Measurements from ENCODE around the gene FERMT1. TPM values are rescaled to one million over a fixed set of nuclear protein-coding genes. Genes with fewer than 3 reads are reported as not detected.

Gene FERMT1
- total and polyA plus RNA-seq, 2 of the 4 experiments (the other 2 are of a cell fraction), result 1.8 to 2.3 TPM

GRCh38 chr20:6095409-6095808, 27.4 kb downstream of the FERMT1 start:
- Histone ChIP-seq H2AK5ac (ENCODE audit: low read depth, low read length) (no peak overlapping the region), H3K27me3 (ENCODE audit: control insufficient read depth, insufficient read depth, low read length) (no peaks in the 10 kb centered on the region; the same call in 1 of the 2 replicates), H3K23ac (ENCODE audit: low read depth, low read length) (no peak overlapping the region), H3K4ac (ENCODE audit: low read depth, low read length) (no peak overlapping the region), H3K4me1 (ENCODE audit: control insufficient read depth, insufficient read depth, low read length) (no peaks in the 10 kb centered on the region), H3K56ac (ENCODE audit: extremely low read depth, insufficient read depth, low read length) (no peak overlapping the region), H3K14ac (replicated peaks; ENCODE audit: low read depth, low read length) (no peak overlapping the region), H2BK20ac (ENCODE audit: low read depth, low read length) (no peak overlapping the region), H2AFZ (replicated peaks; ENCODE audit: low read length, poor library complexity) (no peak overlapping the region), H4K91ac (ENCODE audit: insufficient read depth, low read depth, low read length) (no peak overlapping the region), H2BK120ac (ENCODE audit: low read depth, low read length) (no peak overlapping the region), H2AK9ac (replicated peaks; ENCODE audit: low read depth, low read length, poor library complexity) (no peak overlapping the region), H3K36me3 (ENCODE audit: control insufficient read depth, insufficient read depth, low read length) (no peaks in the 10 kb centered on the region), H3K4me2 (ENCODE audit: low read depth, low read length) (no peak overlapping the region), H2BK5ac (ENCODE audit: low read depth, low read length, poor library complexity, severe bottlenecking) (no peak overlapping the region), H3K4me3 (ENCODE audit: insufficient read depth, low read depth, low read length) (no peak overlapping the region), H3K79me1 (ENCODE audit: low read depth in 1 of 2, low read length in 2 of 2) (no peaks in the 10 kb centered on the region), H3K9me3 (ENCODE audit: control insufficient read depth, insufficient read depth, low read length) (no peaks in the 10 kb centered on the region), H2BK15ac (ENCODE audit: low read depth, low read length) (no peak overlapping the region), H3K9ac (ENCODE audit: low read depth, low read length) (no peak overlapping the region), H3K9me1 (ENCODE audit: insufficient read depth, low read length) (no peaks in the 10 kb centered on the region), H4K20me1 (ENCODE audit: insufficient read depth, low read length) (no peaks in the 10 kb centered on the region), H4K8ac (ENCODE audit: low read depth in 2 of 2, low read length in 2 of 2) (no peak overlapping the region), H3K18ac (ENCODE audit: low read depth, low read length) (no peak overlapping the region), H4K5ac (ENCODE audit: low read depth, low read length) (no peak overlapping the region), H3K27ac (ENCODE audit: insufficient read depth, low read length) (no peak overlapping the region)
- TF ChIP-seq POLR2A (IDR thresholded peaks at IDR 0.05; ENCODE audit: low read depth, low read length) (no peak), USF2 (IDR thresholded peaks at IDR 0.05; ENCODE audit: low read depth, low read length) (no peak), FOS (IDR thresholded peaks at IDR 0.05; ENCODE audit: low read depth, low read length) (no peak), SMC3 (IDR thresholded peaks at IDR 0.05; ENCODE audit: low read depth, low read length) (no peak), RFX5 (IDR thresholded peaks at IDR 0.05; ENCODE audit: low read depth, low read length) (no peak), MXI1 (IDR thresholded peaks at IDR 0.05; ENCODE audit: borderline replicate concordance, low read depth, low read length) (no peak)
- intact Hi-C loops (cut with micrococcal nuclease) (no loop called here), dilution Hi-C loops (cut with HindIII; ENCODE audit: low sequenced_read_pairs, unreplicated experiment) (no loop called here), in situ Hi-C loops (cut with MboI; ENCODE audit: low sequenced_read_pairs) (no loop called here)
- POLR2A ChIA-PET (ENCODE audit: unreplicated experiment), result no interaction called here
- no CpG with 5 or more reads among the region's 5 CpGs for WGBS, 2 experiments (ENCODE audit: extremely low coverage in 2 of 2, insufficient read length in 1 of 2)
- no TSS peak for BruUV-seq (replicated peaks)
- ATAC-seq (ENCODE audit: low read depth) (no peak), DNase-seq (no peak)
- CTCF ChIA-PET, result no interaction called here
